ENCODE results near the gene APBB2. TPM values are rescaled to one million over a fixed set of nuclear protein-coding genes. Genes with fewer than 3 reads are reported as not detected.

APBB2 gene
- total RNA-seq, 1 experiment from 2014 or later, result 3.7 TPM

DNA sequence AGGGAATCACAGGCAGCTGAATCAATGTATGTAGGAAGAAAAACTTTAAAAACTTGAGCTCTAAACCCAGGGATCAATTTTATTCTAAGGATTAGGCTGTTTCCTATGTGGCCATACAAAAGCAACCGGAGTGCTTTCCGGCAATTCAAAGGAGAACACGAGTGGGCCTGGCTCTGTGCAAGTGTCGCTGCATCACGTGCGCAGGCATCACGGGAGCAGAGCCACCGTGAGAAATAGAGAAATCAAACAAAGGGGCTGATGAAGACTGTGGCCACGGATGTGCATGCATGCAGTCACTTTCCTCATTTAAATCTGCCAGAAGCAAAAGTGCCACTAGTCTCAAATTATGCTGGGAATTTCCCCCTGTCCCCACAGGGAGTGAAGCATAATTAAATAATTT is 267.7 kb downstream of the APBB2 start:
- Histone ChIP-seq H3K4me1 (ENCODE audit: low read length) (no peaks in the 10 kb centered on the region), H3K4me2 (ENCODE audit: low read depth, low read length, poor library complexity, severe bottlenecking) (no peak overlapping the region), H3K9me3 (ENCODE audit: low read length) (no peaks in the 10 kb centered on the region), H3K4me3 (ENCODE audit: low read length) (no peak overlapping the region), H3K79me2 (ENCODE audit: low read length) (no peaks in the 10 kb centered on the region), H3K9ac (ENCODE audit: low read length) (no peak overlapping the region), H3K36me3 (ENCODE audit: insufficient read depth, low read length) (no peaks in the 10 kb centered on the region), H3K27me3 (ENCODE audit: low read length) (no peaks in the 10 kb centered on the region), H4K20me1 (ENCODE audit: insufficient read depth, low read depth, low read length) (no peaks in the 10 kb centered on the region), H2AFZ (ENCODE audit: low read length) (no peak overlapping the region), H3K27ac (ENCODE audit: low read length) (no peak overlapping the region), H3K9me2 (replicated peaks; ENCODE audit: insufficient read depth, low read length) (no peaks in the 10 kb centered on the region)
- DNase-seq, result no peak

DNA sequence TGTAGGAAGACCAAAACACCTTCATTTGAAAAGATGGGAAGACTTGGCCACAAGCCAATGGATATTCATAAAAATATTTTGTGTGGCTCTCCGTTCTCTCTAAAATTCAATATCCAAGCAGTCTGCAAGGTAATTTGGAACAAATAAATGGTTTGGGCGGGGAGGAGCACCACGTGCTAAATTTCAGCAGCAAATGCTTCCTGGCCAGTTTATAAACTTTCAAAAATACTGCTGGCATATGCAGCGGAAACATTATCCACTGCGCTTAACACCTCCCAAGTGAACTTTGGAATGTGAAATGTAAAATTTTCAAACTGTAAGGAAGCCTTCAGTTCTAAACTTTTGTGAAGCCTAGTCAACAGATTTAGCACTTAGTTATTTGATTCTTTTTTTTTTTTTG is 273.6 kb downstream of the APBB2 start:
- H2AFZ ChIP-seq (ENCODE audit: low read length), result no peak overlapping the region

DNA sequence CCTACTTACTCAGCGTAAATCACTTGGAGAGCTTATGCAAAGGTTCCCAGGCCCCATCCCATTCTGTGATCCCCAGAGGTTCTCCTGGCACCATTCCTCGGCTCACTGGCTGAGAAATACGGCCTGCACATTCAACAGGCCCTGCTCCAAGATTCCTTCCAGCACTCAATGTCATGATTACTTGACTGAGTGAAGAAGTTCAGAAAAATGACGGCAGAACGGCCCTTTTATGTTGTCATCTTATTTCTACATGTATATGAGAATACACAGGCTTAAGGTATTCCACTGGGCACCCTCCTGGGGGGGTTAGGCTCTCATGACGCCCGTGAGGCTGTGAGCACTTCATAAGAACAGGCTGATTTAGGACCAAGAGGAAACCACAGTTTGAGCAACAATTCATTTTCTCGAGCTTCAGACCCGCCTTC is 274.0 kb downstream of the APBB2 start:
- no peaks in the 10 kb centered on the region for H3K79me2 ChIP-seq (ENCODE audit: low read length)
- no peaks in the 10 kb centered on the region for H3K9me2 ChIP-seq (replicated peaks; ENCODE audit: insufficient read depth, low read length)
- no peak overlapping the region for H3K4me2 ChIP-seq (ENCODE audit: low read depth, low read length, poor library complexity, severe bottlenecking)
- no peak overlapping the region for H3K4me3 ChIP-seq (ENCODE audit: low read length)
- H3K9ac ChIP-seq (ENCODE audit: low read length), result no peak overlapping the region
- no peak overlapping the region for H2AFZ ChIP-seq (ENCODE audit: low read length)
- H4K20me1 ChIP-seq (ENCODE audit: insufficient read depth, low read depth, low read length), result no peaks in the 10 kb centered on the region
- H3K27ac ChIP-seq (ENCODE audit: low read length), result no peak overlapping the region
- H3K9me3 ChIP-seq (ENCODE audit: low read length), result no peaks in the 10 kb centered on the region
- H3K36me3 ChIP-seq (ENCODE audit: insufficient read depth, low read length), result no peaks in the 10 kb centered on the region
- DNase-seq, result no peak
- no peaks in the 10 kb centered on the region for H3K27me3 ChIP-seq (ENCODE audit: low read length)
- no peaks in the 10 kb centered on the region for H3K4me1 ChIP-seq (ENCODE audit: low read length)

More for the DNA sequence above, 273.6 kb downstream of the APBB2 start:
- Histone ChIP-seq H3K27me3 (ENCODE audit: low read length) (no peaks in the 10 kb centered on the region), H3K9me2 (replicated peaks; ENCODE audit: insufficient read depth, low read length) (no peaks in the 10 kb centered on the region), H3K4me1 (ENCODE audit: low read length) (no peaks in the 10 kb centered on the region), H3K9me3 (ENCODE audit: low read length) (no peaks in the 10 kb centered on the region), H4K20me1 (ENCODE audit: insufficient read depth, low read depth, low read length) (no peaks in the 10 kb centered on the region), H3K9ac (ENCODE audit: low read length) (no peak overlapping the region), H3K36me3 (ENCODE audit: insufficient read depth, low read length) (no peaks in the 10 kb centered on the region), H3K4me3 (ENCODE audit: low read length) (no peak overlapping the region), H3K79me2 (ENCODE audit: low read length) (no peaks in the 10 kb centered on the region), H3K4me2 (ENCODE audit: low read depth, low read length, poor library complexity, severe bottlenecking) (no peak overlapping the region), H3K27ac (ENCODE audit: low read length) (no peak overlapping the region)
- DNase-seq, result no peak

DNA sequence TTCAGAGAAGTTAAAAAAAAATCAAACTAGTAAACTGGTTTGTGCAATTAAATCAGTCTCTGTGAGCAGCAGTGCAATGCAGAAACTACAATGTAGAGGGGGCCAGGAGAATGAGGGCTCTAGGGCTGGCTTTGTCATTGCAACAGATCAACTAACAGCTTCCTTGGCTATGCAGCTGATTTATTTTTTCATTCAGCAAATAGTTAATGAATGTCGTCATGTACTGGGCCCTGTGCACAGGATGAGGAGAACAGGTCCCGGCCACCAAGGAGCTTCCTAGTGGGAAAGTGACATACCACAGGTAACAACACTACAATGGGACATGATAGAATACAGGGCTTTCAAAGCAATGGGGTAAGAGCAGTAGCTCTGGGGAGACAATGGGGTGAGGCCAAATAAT is 274.5 kb downstream of the APBB2 start:
- Histone ChIP-seq H3K27ac (ENCODE audit: low read length) (no peak overlapping the region), H3K9ac (ENCODE audit: low read length) (no peak overlapping the region), H2AFZ (ENCODE audit: low read length) (no peak overlapping the region), H3K36me3 (ENCODE audit: insufficient read depth, low read length) (no peaks in the 10 kb centered on the region), H3K9me3 (ENCODE audit: low read length) (no peaks in the 10 kb centered on the region), H3K4me3 (ENCODE audit: low read length) (no peak overlapping the region), H3K9me2 (replicated peaks; ENCODE audit: insufficient read depth, low read length) (no peaks in the 10 kb centered on the region), H3K79me2 (ENCODE audit: low read length) (no peaks in the 10 kb centered on the region), H3K4me2 (ENCODE audit: low read depth, low read length, poor library complexity, severe bottlenecking) (no peak overlapping the region), H3K27me3 (ENCODE audit: low read length) (no peaks in the 10 kb centered on the region), H4K20me1 (ENCODE audit: insufficient read depth, low read depth, low read length) (no peaks in the 10 kb centered on the region), H3K4me1 (ENCODE audit: low read length) (no peaks in the 10 kb centered on the region)
- DNase-seq, result no peak

DNA sequence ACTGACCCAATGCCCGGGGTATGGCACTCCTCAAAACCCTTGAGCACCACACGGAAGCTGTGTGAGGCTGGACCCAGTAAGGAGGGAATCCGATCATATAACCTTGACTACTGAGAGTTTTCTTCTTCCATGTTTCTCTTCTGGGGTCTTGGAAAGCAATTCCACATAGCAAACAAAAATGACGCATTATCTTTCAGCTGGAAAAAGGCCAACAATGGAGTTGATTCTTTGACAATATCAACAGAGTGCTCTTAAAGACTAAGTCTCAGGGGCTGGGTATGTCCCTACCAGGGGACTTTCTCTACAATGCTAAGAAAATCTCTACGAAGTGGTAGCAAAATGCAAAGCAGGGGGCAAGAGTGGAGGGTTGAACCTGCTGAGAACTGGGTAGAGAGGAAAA is 276.0 kb downstream of the APBB2 start:
- Histone ChIP-seq H3K9me3 (ENCODE audit: low read length) (no peaks in the 10 kb centered on the region), H3K4me1 (ENCODE audit: low read length) (no peaks in the 10 kb centered on the region), H3K9me2 (replicated peaks; ENCODE audit: insufficient read depth, low read length) (no peaks in the 10 kb centered on the region), H3K27ac (ENCODE audit: low read length) (no peak overlapping the region), H3K27me3 (ENCODE audit: low read length) (no peaks in the 10 kb centered on the region), H3K4me2 (ENCODE audit: low read depth, low read length, poor library complexity, severe bottlenecking) (no peak overlapping the region), H4K20me1 (ENCODE audit: insufficient read depth, low read depth, low read length) (no peaks in the 10 kb centered on the region), H3K9ac (ENCODE audit: low read length) (no peak overlapping the region), H2AFZ (ENCODE audit: low read length) (no peak overlapping the region), H3K79me2 (ENCODE audit: low read length) (no peaks in the 10 kb centered on the region), H3K36me3 (ENCODE audit: insufficient read depth, low read length) (no peaks in the 10 kb centered on the region), H3K4me3 (ENCODE audit: low read length) (no peak overlapping the region)
- no peak for DNase-seq

DNA sequence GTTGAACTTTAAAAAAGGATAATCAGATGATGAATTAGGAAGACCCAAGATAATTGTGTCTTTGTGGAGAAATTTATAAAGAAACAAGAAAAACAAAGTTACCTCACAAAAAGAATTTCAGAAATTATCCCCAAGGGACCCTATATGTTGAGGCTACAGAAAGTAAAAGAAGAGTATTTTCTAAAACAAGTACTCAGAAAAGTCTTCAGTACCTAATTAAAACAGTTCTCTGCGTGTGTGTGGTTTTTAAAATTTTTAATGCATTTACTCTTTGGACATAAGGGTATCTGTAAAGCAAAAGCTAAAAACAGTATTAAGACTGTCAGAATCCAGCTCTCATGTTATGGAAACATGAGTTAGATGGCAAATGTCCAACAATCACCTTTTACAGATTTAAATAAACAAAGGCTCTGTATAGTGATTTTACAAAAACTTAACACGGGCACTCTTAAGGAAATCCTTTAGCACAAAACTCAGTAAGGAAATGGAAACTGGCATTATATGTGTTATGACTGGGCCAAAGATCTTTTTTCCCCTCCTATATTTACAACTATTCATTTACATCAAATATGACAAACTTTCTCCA is 277.1 kb downstream of the APBB2 start:
- Histone ChIP-seq H3K4me2 (ENCODE audit: low read depth, low read length, poor library complexity, severe bottlenecking) (no peak overlapping the region), H3K36me3 (ENCODE audit: insufficient read depth, low read length) (no peaks in the 10 kb centered on the region), H2AFZ (ENCODE audit: low read length) (no peak overlapping the region), H3K9me2 (replicated peaks; ENCODE audit: insufficient read depth, low read length) (no peaks in the 10 kb centered on the region), H3K4me3 (ENCODE audit: low read length) (no peak overlapping the region), H3K27me3 (ENCODE audit: low read length) (no peaks in the 10 kb centered on the region), H3K9me3 (ENCODE audit: low read length) (no peaks in the 10 kb centered on the region), H4K20me1 (ENCODE audit: insufficient read depth, low read depth, low read length) (no peaks in the 10 kb centered on the region), H3K79me2 (ENCODE audit: low read length) (no peaks in the 10 kb centered on the region), H3K9ac (ENCODE audit: low read length) (no peak overlapping the region), H3K27ac (ENCODE audit: low read length) (no peak overlapping the region), H3K4me1 (ENCODE audit: low read length) (no peaks in the 10 kb centered on the region)
- no peak for DNase-seq

DNA sequence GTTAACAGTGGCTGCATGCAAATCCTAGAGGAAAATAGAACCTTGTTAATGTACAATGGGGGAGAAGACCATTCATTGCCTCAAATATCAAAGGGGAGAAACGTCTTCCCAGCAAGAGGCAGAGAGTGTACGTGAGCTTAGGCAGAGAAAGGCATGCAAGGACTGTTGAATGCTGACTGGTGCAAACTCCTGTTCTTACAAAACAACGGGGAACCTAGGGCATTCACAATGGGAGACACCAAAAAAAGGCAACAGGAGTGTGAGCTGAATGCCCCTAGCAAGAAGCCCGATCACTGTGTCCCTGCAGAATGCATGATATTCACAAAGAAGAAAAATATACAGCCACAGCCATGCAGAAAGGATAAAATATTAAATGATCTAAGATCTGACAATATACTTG is 279.7 kb downstream of the APBB2 start:
- Histone ChIP-seq H3K36me3 (ENCODE audit: insufficient read depth, low read length) (no peaks in the 10 kb centered on the region), H3K4me1 (ENCODE audit: low read length) (no peaks in the 10 kb centered on the region), H2AFZ (ENCODE audit: low read length) (no peak overlapping the region), H3K27me3 (ENCODE audit: low read length) (no peaks in the 10 kb centered on the region), H3K9me2 (replicated peaks; ENCODE audit: insufficient read depth, low read length) (no peaks in the 10 kb centered on the region), H4K20me1 (ENCODE audit: insufficient read depth, low read depth, low read length) (no peaks in the 10 kb centered on the region), H3K4me2 (ENCODE audit: low read depth, low read length, poor library complexity, severe bottlenecking) (no peak overlapping the region), H3K4me3 (ENCODE audit: low read length) (no peak overlapping the region), H3K9me3 (ENCODE audit: low read length) (no peaks in the 10 kb centered on the region), H3K79me2 (ENCODE audit: low read length) (no peaks in the 10 kb centered on the region), H3K27ac (ENCODE audit: low read length) (no peak overlapping the region), H3K9ac (ENCODE audit: low read length) (no peak overlapping the region)
- no peak for DNase-seq

DNA sequence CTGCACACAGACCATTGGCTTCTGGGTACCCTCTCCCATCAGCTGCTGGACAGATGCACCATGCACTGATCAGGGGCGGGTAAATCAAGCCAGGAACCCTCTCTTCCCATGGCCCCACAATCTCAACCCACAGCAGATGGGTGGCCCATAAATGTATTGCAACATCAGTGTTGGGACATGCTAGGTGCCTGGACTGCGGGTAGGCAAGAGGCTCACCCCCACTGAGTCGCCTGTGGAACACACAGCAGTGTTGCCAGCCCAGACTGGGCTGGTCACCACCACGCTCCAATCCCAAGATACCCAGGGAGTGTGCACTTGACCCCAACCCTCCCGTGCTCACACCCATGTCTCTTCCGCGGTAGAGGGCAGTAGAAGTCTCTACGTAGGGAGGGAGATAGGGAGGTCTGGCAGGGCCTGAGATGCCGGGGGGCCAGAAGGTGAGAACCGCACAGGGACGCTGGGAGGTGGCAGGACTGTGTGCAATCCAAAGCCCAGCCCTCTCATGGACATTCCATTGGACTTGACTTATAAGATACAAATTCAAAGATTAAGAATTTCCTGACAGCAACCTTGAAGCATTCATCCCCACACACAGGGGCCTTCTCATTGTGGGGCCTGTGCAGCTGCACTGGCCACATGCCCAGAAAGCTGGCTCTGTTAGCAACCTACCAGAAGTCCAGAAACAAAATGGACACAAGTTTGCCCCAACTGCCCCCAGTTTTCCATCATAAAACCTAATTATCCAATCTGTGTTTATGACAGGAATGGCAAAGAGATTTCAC is 280.9 kb downstream of the APBB2 start:
- H3K27ac ChIP-seq (ENCODE audit: low read length), result no peak overlapping the region
- H3K36me3 ChIP-seq (ENCODE audit: insufficient read depth, low read length), result no peaks in the 10 kb centered on the region
- no peak for DNase-seq
- no peak overlapping the region for H3K4me2 ChIP-seq (ENCODE audit: low read depth, low read length, poor library complexity, severe bottlenecking)
- H4K20me1 ChIP-seq (ENCODE audit: insufficient read depth, low read depth, low read length), result no peaks in the 10 kb centered on the region
- H3K9me3 ChIP-seq (ENCODE audit: low read length), result no peaks in the 10 kb centered on the region
- H3K79me2 ChIP-seq (ENCODE audit: low read length), result no peaks in the 10 kb centered on the region
- H3K4me3 ChIP-seq (ENCODE audit: low read length), result no peak overlapping the region
- H3K9ac ChIP-seq (ENCODE audit: low read length), result no peak overlapping the region
- H3K27me3 ChIP-seq (ENCODE audit: low read length), result no peaks in the 10 kb centered on the region
- H2AFZ ChIP-seq (ENCODE audit: low read length), result no peak overlapping the region
- no peaks in the 10 kb centered on the region for H3K4me1 ChIP-seq (ENCODE audit: low read length)
- H3K9me2 ChIP-seq (replicated peaks; ENCODE audit: insufficient read depth, low read length), result no peaks in the 10 kb centered on the region

Measured in Karpas-422 (cell line).